GM23338 (cell line): Measurements from ENCODE around the gene RHOA. TPM values are rescaled to one million over a fixed set of nuclear protein-coding genes. Genes with fewer than 3 reads are reported as not detected.

Experiments used
- ATAC-seq: fragments of 200-7000 bp; cut with Tn5 transposase; 3 replicates; pipeline ENCODE4 v1.9.1; 2020
- DNase-seq: peaks from one replicate; pipeline ENCODE4 v3.0.0-alpha.2; 2015; ENCODE audit warnings: low spot score
- H2AFZ ChIP-seq: fragments of 200-600 bp; sonication (generic); 2 replicates; pipeline ENCODE4 v1.8.0; 2016; ENCODE audit warnings: antibody characterized with exemption, mild to moderate bottlenecking, moderate library complexity
- H3F3A ChIP-seq: fragments of 200-600 bp; sonication (generic); replicated peaks from 2 replicates; pipeline ENCODE4 v1.8.0; 2017; ENCODE audit warnings: antibody characterized with exemption, mixed run types, low read depth
- H3K27ac ChIP-seq: fragments of 200-600 bp; sonication (generic); 2 replicates; pipeline ENCODE4 v1.6.1; 2016; ENCODE audit warnings: low read depth
- H3K27me3 ChIP-seq: fragments of 200-600 bp; sonication (generic); 2 replicates; pipeline ENCODE4 v1.8.0; 2016; ENCODE audit warnings: mild to moderate bottlenecking, mixed run types, moderate library complexity; ENCODE audit not compliant: insufficient read depth
- H3K36me3 ChIP-seq: fragments of 200-600 bp; sonication (generic); 2 replicates; pipeline ENCODE4 v1.8.0; 2016; ENCODE audit warnings: mild to moderate bottlenecking; ENCODE audit not compliant: insufficient read depth
- H3K4me1 ChIP-seq: fragments of 200-600 bp; sonication (generic); 2 replicates; pipeline ENCODE4 v1.8.0; 2016; ENCODE audit warnings: mild to moderate bottlenecking, moderate library complexity; ENCODE audit not compliant: insufficient read depth
- H3K4me2 ChIP-seq: fragments of 200-600 bp; sonication (generic); 2 replicates; pipeline ENCODE4 v1.7.1; 2017; ENCODE audit warnings: mixed run types
- H3K4me3 ChIP-seq: fragments of 200-600 bp; sonication (generic); 2 replicates; pipeline ENCODE4 v1.6.1; 2016; ENCODE audit warnings: mixed run types
- H3K79me2 ChIP-seq: fragments of 200-600 bp; sonication (generic); replicated peaks from 2 replicates; pipeline ENCODE4 v1.8.0; 2017; ENCODE audit warnings: mild to moderate bottlenecking; ENCODE audit not compliant: insufficient read depth
- H3K9me2 ChIP-seq: fragments of 200-600 bp; sonication (generic); 2 replicates; pipeline ENCODE4 v1.8.0; 2017; ENCODE audit not compliant: insufficient read depth
- H4K20me1 ChIP-seq: fragments of 200-600 bp; sonication (generic); replicated peaks from 2 replicates; pipeline ENCODE4 v1.8.0; 2017; ENCODE audit warnings: mild to moderate bottlenecking; ENCODE audit not compliant: insufficient read depth
- H3K27ac Mint-ChIP-seq: 2 replicates; pipeline ENCODE4 v1.8.0; 2020; ENCODE audit warnings: inconsistent platforms, mild to moderate bottlenecking, moderate library complexity, mixed read lengths
- H3K27me3 Mint-ChIP-seq: 3 replicates; pipeline ENCODE4 v1.8.0; 2022; ENCODE audit warnings: low read depth, mild to moderate bottlenecking, moderate library complexity, mixed read lengths, inconsistent platforms; ENCODE audit not compliant: insufficient read depth, poor library complexity
- H3K36me3 Mint-ChIP-seq: 3 replicates; pipeline ENCODE4 v1.8.0; 2021; ENCODE audit warnings: low read depth, mild to moderate bottlenecking, inconsistent platforms, moderate library complexity, mixed read lengths
- H3K4me1 Mint-ChIP-seq: 3 replicates; pipeline ENCODE4 v1.8.0; 2020; ENCODE audit warnings: mild to moderate bottlenecking, inconsistent platforms, mixed read lengths
- H3K4me3 Mint-ChIP-seq: 3 replicates; pipeline ENCODE4 v1.8.0; 2021; ENCODE audit warnings: moderate library complexity, mild to moderate bottlenecking, inconsistent platforms, mixed read lengths
- H3K9me3 Mint-ChIP-seq: 3 replicates; pipeline ENCODE4 v1.8.0; 2020; ENCODE audit warnings: moderate library complexity, mild to moderate bottlenecking, inconsistent platforms, mixed read lengths
- CREB1 ChIP-seq: fragments of 250-450 bp; sonication (Bioruptor Pico); IDR thresholded peaks from 2 replicates; pipeline ENCODE4 v1.5.0; 2020; ENCODE audit warnings: low read depth, mild to moderate bottlenecking, moderate library complexity
- EZH2 ChIP-seq: fragments of 200-600 bp; sonication (generic); IDR thresholded peaks from one replicate; pipeline ENCODE4 v1.8.0; 2017; ENCODE audit warnings: antibody characterized with exemption, mild to moderate bottlenecking, low read depth; ENCODE audit not compliant: unreplicated experiment
- EZH2phosphoT487 ChIP-seq: fragments of 200-600 bp; sonication (generic); IDR thresholded peaks from one replicate; pipeline ENCODE4 v1.8.1; 2018; ENCODE audit warnings: antibody characterized with exemption; ENCODE audit not compliant: unreplicated experiment
- JUNB ChIP-seq: IDR thresholded peaks from one replicate; pipeline ENCODE4 v1.6.1; 2016; ENCODE audit warnings: antibody characterized with exemption; ENCODE audit not compliant: unreplicated experiment
- NANOG ChIP-seq: IDR thresholded peaks from 2 replicates; pipeline ENCODE4 v1.6.1; 2016; ENCODE audit warnings: antibody characterized with exemption, borderline replicate concordance
- POLR2AphosphoS5 ChIP-seq: IDR thresholded peaks from 2 replicates; pipeline ENCODE4 v1.6.1; 2016; ENCODE audit warnings: antibody characterized with exemption, low read depth
- REST ChIP-seq: IDR thresholded peaks from one replicate; pipeline ENCODE4 v1.6.1; 2018; ENCODE audit warnings: antibody characterized with exemption; ENCODE audit not compliant: unreplicated experiment
- STAT1 ChIP-seq: IDR thresholded peaks from one replicate; pipeline ENCODE4 v1.6.1; 2016; ENCODE audit warnings: antibody characterized with exemption; ENCODE audit not compliant: unreplicated experiment
- ZNF114 ChIP-seq: fragments of 250-450 bp; sonication (Bioruptor Pico); IDR thresholded peaks from 2 replicates; pipeline ENCODE4 v1.5.0; 2020; ENCODE audit warnings: mild to moderate bottlenecking, moderate library complexity
- ZNF331 ChIP-seq: fragments of 250-450 bp; sonication (Bioruptor Pico); IDR thresholded peaks from 2 replicates; pipeline ENCODE4 v1.5.0; 2020; ENCODE audit warnings: low read depth, mild to moderate bottlenecking, moderate library complexity
- ZNF462 ChIP-seq: fragments of 250-450 bp; sonication (Bioruptor Pico); IDR thresholded peaks from 2 replicates; pipeline ENCODE4 v1.5.0; 2020; ENCODE audit warnings: mild to moderate bottlenecking, moderate library complexity
- polyA plus RNA-seq: library from polyadenylated mRNA; unstranded; fragments of >200 nt; fragmentation: Nextera tagmentation; extraction: Ambion mirVana; gene quantifications from 2 replicates; pipeline ENCODE4 v1.2.1, GENCODE V29; 2016
- total RNA-seq: library from RNA; depleted of rRNA; stranded (reverse); fragments of >200 nt; shearing (Covaris generic); gene quantifications from 2 replicates; pipeline ENCODE4 v1.2.3, GENCODE V29; 2014
- TF ChIP-seq, protein P1 (sequence below): IDR thresholded peaks from 2 replicates; pipeline ENCODE4 v1.6.1; 2016; ENCODE audit warnings: antibody characterized with exemption
- TF ChIP-seq, protein P2 (sequence below), 2 experiments: fragments of 200-600 bp in 1 of 2; sonication (generic) in 1 of 2; conservative IDR thresholded peaks; 2 replicates each; pipeline versions ENCODE4 v1.5.1 to v1.6.1; 2016 to 2017; ENCODE audit warnings: antibody characterized with exemption in 2 of 2, low read depth in 2 of 2, mild to moderate bottlenecking in 2 of 2, moderate library complexity in 1 of 2

The RHOA gene
- total and polyA plus RNA-seq, 2 experiments from 2014 or later = 248 to 373 TPM

DNA sequence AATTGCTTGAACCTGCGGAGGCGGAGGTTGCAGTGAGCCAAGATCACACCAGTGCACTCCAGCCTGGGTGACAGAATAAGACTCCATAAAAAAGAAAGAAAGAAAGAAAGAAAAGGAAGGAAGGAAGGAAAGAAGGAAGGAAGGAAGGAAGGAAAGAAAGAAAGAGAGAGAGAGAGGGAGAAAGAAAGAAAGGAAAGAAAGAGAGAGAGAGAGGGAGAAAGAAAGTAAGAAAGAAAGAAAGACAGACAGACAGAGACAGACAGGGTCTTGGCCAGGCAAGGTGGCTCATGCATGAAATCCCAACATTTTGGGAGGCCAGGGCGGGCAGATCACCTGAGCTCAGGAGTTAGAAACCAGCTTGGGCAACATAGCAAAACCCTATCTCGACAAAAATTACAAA lies 41.8 kb upstream of the RHOA start:
- no peaks in the 10 kb centered on the region for H3K36me3 ChIP-seq
- no peak for TF ChIP-seq EZH2phosphoT487
- no peak for TF ChIP-seq ZNF114
- no peak for TF ChIP-seq EZH2
- no peak for TF ChIP-seq ZNF462 (CRISPR knock-in tag)
- no peak for TF ChIP-seq REST
- no peak for TF ChIP-seq JUNB
- no peak for TF ChIP-seq NANOG
- no peak for TF ChIP-seq POLR2AphosphoS5
- TF ChIP-seq, protein P1, sequence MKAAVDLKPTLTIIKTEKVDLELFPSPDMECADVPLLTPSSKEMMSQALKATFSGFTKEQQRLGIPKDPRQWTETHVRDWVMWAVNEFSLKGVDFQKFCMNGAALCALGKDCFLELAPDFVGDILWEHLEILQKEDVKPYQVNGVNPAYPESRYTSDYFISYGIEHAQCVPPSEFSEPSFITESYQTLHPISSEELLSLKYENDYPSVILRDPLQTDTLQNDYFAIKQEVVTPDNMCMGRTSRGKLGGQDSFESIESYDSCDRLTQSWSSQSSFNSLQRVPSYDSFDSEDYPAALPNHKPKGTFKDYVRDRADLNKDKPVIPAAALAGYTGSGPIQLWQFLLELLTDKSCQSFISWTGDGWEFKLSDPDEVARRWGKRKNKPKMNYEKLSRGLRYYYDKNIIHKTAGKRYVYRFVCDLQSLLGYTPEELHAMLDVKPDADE = no peak
- TF ChIP-seq, protein P2, sequence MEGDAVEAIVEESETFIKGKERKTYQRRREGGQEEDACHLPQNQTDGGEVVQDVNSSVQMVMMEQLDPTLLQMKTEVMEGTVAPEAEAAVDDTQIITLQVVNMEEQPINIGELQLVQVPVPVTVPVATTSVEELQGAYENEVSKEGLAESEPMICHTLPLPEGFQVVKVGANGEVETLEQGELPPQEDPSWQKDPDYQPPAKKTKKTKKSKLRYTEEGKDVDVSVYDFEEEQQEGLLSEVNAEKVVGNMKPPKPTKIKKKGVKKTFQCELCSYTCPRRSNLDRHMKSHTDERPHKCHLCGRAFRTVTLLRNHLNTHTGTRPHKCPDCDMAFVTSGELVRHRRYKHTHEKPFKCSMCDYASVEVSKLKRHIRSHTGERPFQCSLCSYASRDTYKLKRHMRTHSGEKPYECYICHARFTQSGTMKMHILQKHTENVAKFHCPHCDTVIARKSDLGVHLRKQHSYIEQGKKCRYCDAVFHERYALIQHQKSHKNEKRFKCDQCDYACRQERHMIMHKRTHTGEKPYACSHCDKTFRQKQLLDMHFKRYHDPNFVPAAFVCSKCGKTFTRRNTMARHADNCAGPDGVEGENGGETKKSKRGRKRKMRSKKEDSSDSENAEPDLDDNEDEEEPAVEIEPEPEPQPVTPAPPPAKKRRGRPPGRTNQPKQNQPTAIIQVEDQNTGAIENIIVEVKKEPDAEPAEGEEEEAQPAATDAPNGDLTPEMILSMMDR (conservative IDR thresholded peaks at IDR 0.05; ENCODE audit: low read depth in 2 of 2) = no peak
- no peak for TF ChIP-seq CREB1 (CRISPR knock-in tag)
- TF ChIP-seq STAT1 = no peak
- no peak for TF ChIP-seq ZNF331 (CRISPR knock-in tag)
- no peak for ATAC-seq
- no peak overlapping the region for H3K27ac Mint-ChIP-seq
- no peak overlapping the region for H3K27ac ChIP-seq
- H3K9me3 Mint-ChIP-seq = no peaks in the 10 kb centered on the region
- no peaks in the 10 kb centered on the region for H4K20me1 ChIP-seq
- no peak for DNase-seq
- peak overlapping the region; percentile 38; the same call in 1 of the 2 replicates for H2AFZ ChIP-seq
- no peaks in the 10 kb centered on the region for H3K9me2 ChIP-seq
- H3K4me1 ChIP-seq = peaks cover 8% of the 10 kb centered on the region
- no peaks in the 10 kb centered on the region for H3K27me3 ChIP-seq
- H3K27me3 Mint-ChIP-seq = peaks cover 9% of the 10 kb centered on the region
- H3K79me2 ChIP-seq = no peaks in the 10 kb centered on the region
- no peak overlapping the region for H3K4me3 Mint-ChIP-seq
- no peaks in the 10 kb centered on the region for H3K36me3 Mint-ChIP-seq
- H3K4me1 Mint-ChIP-seq = peaks cover 16% of the 10 kb centered on the region
- H3K4me2 ChIP-seq = no peak overlapping the region
- no peak overlapping the region for H3K4me3 ChIP-seq
- peaks cover 2% of the 10 kb centered on the region; the same call in 1 of the 2 replicates for H3F3A ChIP-seq
